ENCODE results near the gene AFF3.

Gene AFF3

GRCh38 chr2:100050685-100051084, 91.7 kb downstream of the AFF3 start:
- no peaks in the 10 kb centered on the region for H3K9me3 ChIP-seq (ENCODE audit: control insufficient read depth, insufficient read depth, low read length)
- no peaks in the 10 kb centered on the region for H3K79me2 ChIP-seq (ENCODE audit: control insufficient read depth, low read length)
- H3K4me1 ChIP-seq (ENCODE audit: control insufficient read depth, low read length) = no peaks in the 10 kb centered on the region
- no peak for TF ChIP-seq CTCF (IDR thresholded peaks at IDR 0.05; ENCODE audit: low read depth, low read length, poor library complexity, severe bottlenecking)
- TF ChIP-seq EZH2phosphoT487 (IDR thresholded peaks at IDR 0.05; ENCODE audit: borderline replicate concordance, low read length) = no peak
- H3K27ac ChIP-seq (ENCODE audit: low read depth, low read length) = no peak overlapping the region
- H4K20me1 ChIP-seq (ENCODE audit: control insufficient read depth, insufficient read depth, low read depth, low read length) = no peaks in the 10 kb centered on the region
- H3K36me3 ChIP-seq (ENCODE audit: control insufficient read depth, low read length) = peaks cover 16% of the 10 kb centered on the region
- no peaks in the 10 kb centered on the region for H3F3A ChIP-seq (ENCODE audit: control insufficient read depth, insufficient read depth)
- H3K4me3 ChIP-seq (ENCODE audit: low read length) = no peak overlapping the region
- H3K4me2 ChIP-seq (ENCODE audit: low read length) = no peak overlapping the region
- H3K9me2 ChIP-seq (replicated peaks; ENCODE audit: control insufficient read depth, low read length) = no peaks in the 10 kb centered on the region
- no peaks in the 10 kb centered on the region for H3K27me3 ChIP-seq (ENCODE audit: control insufficient read depth, low read length)

- Histone ChIP-seq H3K4me1 (ENCODE audit: control insufficient read depth, low read length) (no peaks in the 10 kb centered on the region), H3F3A (ENCODE audit: control insufficient read depth, insufficient read depth) (no peaks in the 10 kb centered on the region), H3K4me3 (ENCODE audit: low read length) (no peak overlapping the region), H3K9me2 (replicated peaks; ENCODE audit: control insufficient read depth, low read length) (no peaks in the 10 kb centered on the region), H3K36me3 (ENCODE audit: control insufficient read depth, low read length) (peaks cover 8% of the 10 kb centered on the region), H4K20me1 (ENCODE audit: control insufficient read depth, insufficient read depth, low read depth, low read length) (no peaks in the 10 kb centered on the region), H3K4me2 (ENCODE audit: low read length) (no peak overlapping the region), H3K27ac (ENCODE audit: low read depth, low read length) (no peak overlapping the region), H3K27me3 (ENCODE audit: control insufficient read depth, low read length) (no peaks in the 10 kb centered on the region), H3K79me2 (ENCODE audit: control insufficient read depth, low read length) (no peaks in the 10 kb centered on the region), H3K9me3 (ENCODE audit: control insufficient read depth, insufficient read depth, low read length) (no peaks in the 10 kb centered on the region)
- no peak for TF ChIP-seq EZH2phosphoT487 (IDR thresholded peaks at IDR 0.05; ENCODE audit: borderline replicate concordance, low read length)
- no peak for TF ChIP-seq CTCF (IDR thresholded peaks at IDR 0.05; ENCODE audit: low read depth, low read length, poor library complexity, severe bottlenecking)
These were observed 95.1 kb downstream of the AFF3 start for GRCh38 chr2:100046961-100047947.

- Histone ChIP-seq H3F3A (ENCODE audit: control insufficient read depth, insufficient read depth) (no peaks in the 10 kb centered on the region), H4K20me1 (ENCODE audit: control insufficient read depth, insufficient read depth, low read depth, low read length) (no peaks in the 10 kb centered on the region; the same call in 1 of the 2 replicates), H3K27me3 (ENCODE audit: control insufficient read depth, low read length) (no peaks in the 10 kb centered on the region), H3K4me1 (ENCODE audit: control insufficient read depth, low read length) (no peaks in the 10 kb centered on the region), H3K9me3 (ENCODE audit: control insufficient read depth, insufficient read depth, low read length) (no peaks in the 10 kb centered on the region), H3K9me2 (replicated peaks; ENCODE audit: control insufficient read depth, low read length) (no peaks in the 10 kb centered on the region), H3K4me2 (ENCODE audit: low read length) (no peak overlapping the region), H3K4me3 (ENCODE audit: low read length) (no peak overlapping the region), H3K27ac (ENCODE audit: low read depth, low read length) (no peak overlapping the region), H3K36me3 (ENCODE audit: control insufficient read depth, low read length) (peaks cover 3% of the 10 kb centered on the region), H3K79me2 (ENCODE audit: control insufficient read depth, low read length) (no peaks in the 10 kb centered on the region)
- TF ChIP-seq CTCF (IDR thresholded peaks at IDR 0.05; ENCODE audit: low read depth, low read length, poor library complexity, severe bottlenecking) (no peak), EZH2phosphoT487 (IDR thresholded peaks at IDR 0.05; ENCODE audit: borderline replicate concordance, low read length) (no peak)
These were observed 97.4 kb downstream of the AFF3 start for GRCh38 chr2:100045000-100045399.
